Heart left ventricle (tissue), 13 donors: ENCODE measurements around the gene NPPB.

ENCODE experiments used
- POLR2A ChIP-seq, 2 donors: fragments of 450-650 bp; IDR thresholded peaks; one replicate each; pipeline ENCODE4 v1.6.1; 2017; ENCODE audit warnings: antibody characterized with exemption in 2 of 2, mild to moderate bottlenecking in 2 of 2, moderate library complexity in 2 of 2
- TF ChIP-seq, protein P1 (sequence below), 12 donors: fragments of 200-600 bp; sonication (generic) in 4 of 12; IDR thresholded peaks; one replicate each; pipeline versions ENCODE4 v1.5.0 to v1.8.0; 2018 to 2022; ENCODE audit warnings: antibody characterized with exemption in 12 of 12, mild to moderate bottlenecking in 5 of 12
- donor health status: ischemic (EF 13 %, LVEDD 7.1; RV severe dilation, severe dysfunction).
- donor health status: DM: no; HTN: yes; CAD: no.
- donor health status: DM: no; HTN: no; CAD: no.
- donor health status: ischemic (EF 25% LVEDD 6.9; RV normal size, moderate dysfunction).
- donor health status: ischemic (EF 25% LVEDD 5.7; RV mildly dilated, moderate dysfunction).
- donor health status: ischemic (EF 35%, LVEDD 5.7; RV mildly dilated, moderate dysfunction).
- donor health status: nonischemic (EF 11% LVEDD 7.7; RV severe dilation, severe dysfunction).
- donor health status: DM: yes; HTN: yes; CAD: no.
- donor health status: PGD.
- donor health status: ischemic (EF 29% LVEDD 5.4; RV normal size, mild dysfunction).
- donor health status: nonischemic (EF 23%, LVEDD 6.1; RV moderate dilation, normal function).

DNA sequence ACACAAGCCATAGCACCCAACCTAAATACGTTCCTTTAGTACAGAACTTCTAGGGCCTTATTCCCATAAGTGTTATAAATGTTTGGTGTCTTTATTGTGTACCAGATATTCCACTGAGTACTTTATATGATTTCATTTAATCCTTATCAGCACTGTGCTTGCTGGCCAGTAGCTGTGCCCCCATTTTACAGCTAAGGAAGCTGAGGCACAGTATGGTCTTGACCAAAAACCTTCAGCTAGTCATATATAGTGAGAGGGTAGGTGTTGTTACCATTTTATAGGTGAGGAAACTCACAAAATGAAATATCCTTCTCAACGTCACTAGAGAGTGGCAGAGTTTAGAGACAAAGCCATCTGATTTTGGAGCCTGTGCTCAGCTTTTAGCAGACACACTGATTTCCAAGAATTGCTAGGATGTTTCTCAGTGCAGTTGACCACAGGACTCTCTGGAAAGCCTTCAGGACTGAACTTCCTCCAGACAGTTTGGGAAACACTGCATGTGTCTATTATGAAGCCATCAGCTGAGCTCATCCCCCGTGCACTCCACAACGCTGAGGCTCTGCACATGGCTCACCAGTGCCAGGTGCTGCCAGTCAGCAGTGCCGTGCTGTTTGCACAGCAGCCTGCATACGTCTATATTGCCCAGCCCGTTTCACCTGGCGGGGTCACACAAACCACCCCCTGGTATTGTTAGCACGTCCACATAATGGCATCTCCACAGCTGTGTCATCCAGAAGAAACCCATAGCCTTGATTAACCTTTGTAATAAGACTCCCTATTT, 26.6 kb downstream of the NPPB start:
- TF ChIP-seq, protein P1, sequence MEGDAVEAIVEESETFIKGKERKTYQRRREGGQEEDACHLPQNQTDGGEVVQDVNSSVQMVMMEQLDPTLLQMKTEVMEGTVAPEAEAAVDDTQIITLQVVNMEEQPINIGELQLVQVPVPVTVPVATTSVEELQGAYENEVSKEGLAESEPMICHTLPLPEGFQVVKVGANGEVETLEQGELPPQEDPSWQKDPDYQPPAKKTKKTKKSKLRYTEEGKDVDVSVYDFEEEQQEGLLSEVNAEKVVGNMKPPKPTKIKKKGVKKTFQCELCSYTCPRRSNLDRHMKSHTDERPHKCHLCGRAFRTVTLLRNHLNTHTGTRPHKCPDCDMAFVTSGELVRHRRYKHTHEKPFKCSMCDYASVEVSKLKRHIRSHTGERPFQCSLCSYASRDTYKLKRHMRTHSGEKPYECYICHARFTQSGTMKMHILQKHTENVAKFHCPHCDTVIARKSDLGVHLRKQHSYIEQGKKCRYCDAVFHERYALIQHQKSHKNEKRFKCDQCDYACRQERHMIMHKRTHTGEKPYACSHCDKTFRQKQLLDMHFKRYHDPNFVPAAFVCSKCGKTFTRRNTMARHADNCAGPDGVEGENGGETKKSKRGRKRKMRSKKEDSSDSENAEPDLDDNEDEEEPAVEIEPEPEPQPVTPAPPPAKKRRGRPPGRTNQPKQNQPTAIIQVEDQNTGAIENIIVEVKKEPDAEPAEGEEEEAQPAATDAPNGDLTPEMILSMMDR (IDR thresholded peaks at IDR 0.05), result no peak
- no peak for TF ChIP-seq POLR2A (IDR thresholded peaks at IDR 0.05)
